H1 (cell line): ENCODE data around the gene CARD14. TPM values are rescaled to one million over a fixed set of nuclear protein-coding genes. Genes with fewer than 3 reads are reported as not detected.

ENCODE experiments used
- polyA plus RNA-seq, 7 experiments: library from polyadenylated mRNA; depleted of rRNA in 3 of 7; stranded (reverse) in 5 of 7; unstranded in 2 of 7; fragments of >200 nt in 5 of 7; fragments of 200-250 nt in 2 of 7; gene quantifications; 1 replicate in 5 of 7; 2 replicates in 1 of 7; 4 replicates in 1 of 7; pipeline versions ENCODE4 v1.2.1 to v1.2.3, GENCODE V29; 2011 to 2013; ENCODE audit warnings: missing spikeins in 2 of 7, mixed read lengths in 2 of 7
- total RNA-seq: library from RNA; stranded (reverse); fragmentation: NEBNext Ultra II Directional; extraction: Animal tissue kit (Norgen Biotek cat#: 25700); gene quantifications from 2 replicates; pipeline ENCODE4 v1.2.1, GENCODE V29; 2021
- TF ChIP-seq, protein P1 (sequence below): fragments of 300-600 bp; sonication (generic); IDR thresholded peaks from 2 replicates; pipeline ENCODE4 v1.7.1; 2012; ENCODE audit warnings: low read length, moderate library complexity, mild to moderate bottlenecking, inconsistent platforms; ENCODE audit not compliant: insufficient replicate concordance

Gene CARD14
- total and polyA plus RNA-seq, 2 of the 8 experiments (the other 6 are each of a cell fraction or from before 2014, with no cell fraction given): 0.08 TPM; not detected in 1

DNA sequence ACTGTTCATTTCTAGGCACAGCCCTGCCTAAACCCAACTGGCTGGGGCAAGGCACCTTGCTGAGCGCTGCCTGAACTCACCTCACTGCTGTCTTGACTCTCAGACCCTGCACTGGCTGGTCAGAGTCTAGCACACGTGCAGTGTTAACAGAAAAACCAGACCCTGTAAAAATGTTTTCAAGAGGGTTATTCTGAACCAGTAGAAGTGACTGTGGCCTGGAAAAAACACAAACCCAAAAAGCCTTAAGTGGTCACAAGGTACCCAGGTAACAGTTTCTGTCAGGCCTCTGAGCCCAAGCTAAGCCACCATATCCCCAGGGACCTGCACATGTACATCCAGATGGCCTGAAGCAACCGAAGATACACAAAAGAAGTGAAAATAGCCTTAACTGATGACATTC lies 16.8 kb upstream of the CARD14 start (continued):
- TF ChIP-seq, protein P1, sequence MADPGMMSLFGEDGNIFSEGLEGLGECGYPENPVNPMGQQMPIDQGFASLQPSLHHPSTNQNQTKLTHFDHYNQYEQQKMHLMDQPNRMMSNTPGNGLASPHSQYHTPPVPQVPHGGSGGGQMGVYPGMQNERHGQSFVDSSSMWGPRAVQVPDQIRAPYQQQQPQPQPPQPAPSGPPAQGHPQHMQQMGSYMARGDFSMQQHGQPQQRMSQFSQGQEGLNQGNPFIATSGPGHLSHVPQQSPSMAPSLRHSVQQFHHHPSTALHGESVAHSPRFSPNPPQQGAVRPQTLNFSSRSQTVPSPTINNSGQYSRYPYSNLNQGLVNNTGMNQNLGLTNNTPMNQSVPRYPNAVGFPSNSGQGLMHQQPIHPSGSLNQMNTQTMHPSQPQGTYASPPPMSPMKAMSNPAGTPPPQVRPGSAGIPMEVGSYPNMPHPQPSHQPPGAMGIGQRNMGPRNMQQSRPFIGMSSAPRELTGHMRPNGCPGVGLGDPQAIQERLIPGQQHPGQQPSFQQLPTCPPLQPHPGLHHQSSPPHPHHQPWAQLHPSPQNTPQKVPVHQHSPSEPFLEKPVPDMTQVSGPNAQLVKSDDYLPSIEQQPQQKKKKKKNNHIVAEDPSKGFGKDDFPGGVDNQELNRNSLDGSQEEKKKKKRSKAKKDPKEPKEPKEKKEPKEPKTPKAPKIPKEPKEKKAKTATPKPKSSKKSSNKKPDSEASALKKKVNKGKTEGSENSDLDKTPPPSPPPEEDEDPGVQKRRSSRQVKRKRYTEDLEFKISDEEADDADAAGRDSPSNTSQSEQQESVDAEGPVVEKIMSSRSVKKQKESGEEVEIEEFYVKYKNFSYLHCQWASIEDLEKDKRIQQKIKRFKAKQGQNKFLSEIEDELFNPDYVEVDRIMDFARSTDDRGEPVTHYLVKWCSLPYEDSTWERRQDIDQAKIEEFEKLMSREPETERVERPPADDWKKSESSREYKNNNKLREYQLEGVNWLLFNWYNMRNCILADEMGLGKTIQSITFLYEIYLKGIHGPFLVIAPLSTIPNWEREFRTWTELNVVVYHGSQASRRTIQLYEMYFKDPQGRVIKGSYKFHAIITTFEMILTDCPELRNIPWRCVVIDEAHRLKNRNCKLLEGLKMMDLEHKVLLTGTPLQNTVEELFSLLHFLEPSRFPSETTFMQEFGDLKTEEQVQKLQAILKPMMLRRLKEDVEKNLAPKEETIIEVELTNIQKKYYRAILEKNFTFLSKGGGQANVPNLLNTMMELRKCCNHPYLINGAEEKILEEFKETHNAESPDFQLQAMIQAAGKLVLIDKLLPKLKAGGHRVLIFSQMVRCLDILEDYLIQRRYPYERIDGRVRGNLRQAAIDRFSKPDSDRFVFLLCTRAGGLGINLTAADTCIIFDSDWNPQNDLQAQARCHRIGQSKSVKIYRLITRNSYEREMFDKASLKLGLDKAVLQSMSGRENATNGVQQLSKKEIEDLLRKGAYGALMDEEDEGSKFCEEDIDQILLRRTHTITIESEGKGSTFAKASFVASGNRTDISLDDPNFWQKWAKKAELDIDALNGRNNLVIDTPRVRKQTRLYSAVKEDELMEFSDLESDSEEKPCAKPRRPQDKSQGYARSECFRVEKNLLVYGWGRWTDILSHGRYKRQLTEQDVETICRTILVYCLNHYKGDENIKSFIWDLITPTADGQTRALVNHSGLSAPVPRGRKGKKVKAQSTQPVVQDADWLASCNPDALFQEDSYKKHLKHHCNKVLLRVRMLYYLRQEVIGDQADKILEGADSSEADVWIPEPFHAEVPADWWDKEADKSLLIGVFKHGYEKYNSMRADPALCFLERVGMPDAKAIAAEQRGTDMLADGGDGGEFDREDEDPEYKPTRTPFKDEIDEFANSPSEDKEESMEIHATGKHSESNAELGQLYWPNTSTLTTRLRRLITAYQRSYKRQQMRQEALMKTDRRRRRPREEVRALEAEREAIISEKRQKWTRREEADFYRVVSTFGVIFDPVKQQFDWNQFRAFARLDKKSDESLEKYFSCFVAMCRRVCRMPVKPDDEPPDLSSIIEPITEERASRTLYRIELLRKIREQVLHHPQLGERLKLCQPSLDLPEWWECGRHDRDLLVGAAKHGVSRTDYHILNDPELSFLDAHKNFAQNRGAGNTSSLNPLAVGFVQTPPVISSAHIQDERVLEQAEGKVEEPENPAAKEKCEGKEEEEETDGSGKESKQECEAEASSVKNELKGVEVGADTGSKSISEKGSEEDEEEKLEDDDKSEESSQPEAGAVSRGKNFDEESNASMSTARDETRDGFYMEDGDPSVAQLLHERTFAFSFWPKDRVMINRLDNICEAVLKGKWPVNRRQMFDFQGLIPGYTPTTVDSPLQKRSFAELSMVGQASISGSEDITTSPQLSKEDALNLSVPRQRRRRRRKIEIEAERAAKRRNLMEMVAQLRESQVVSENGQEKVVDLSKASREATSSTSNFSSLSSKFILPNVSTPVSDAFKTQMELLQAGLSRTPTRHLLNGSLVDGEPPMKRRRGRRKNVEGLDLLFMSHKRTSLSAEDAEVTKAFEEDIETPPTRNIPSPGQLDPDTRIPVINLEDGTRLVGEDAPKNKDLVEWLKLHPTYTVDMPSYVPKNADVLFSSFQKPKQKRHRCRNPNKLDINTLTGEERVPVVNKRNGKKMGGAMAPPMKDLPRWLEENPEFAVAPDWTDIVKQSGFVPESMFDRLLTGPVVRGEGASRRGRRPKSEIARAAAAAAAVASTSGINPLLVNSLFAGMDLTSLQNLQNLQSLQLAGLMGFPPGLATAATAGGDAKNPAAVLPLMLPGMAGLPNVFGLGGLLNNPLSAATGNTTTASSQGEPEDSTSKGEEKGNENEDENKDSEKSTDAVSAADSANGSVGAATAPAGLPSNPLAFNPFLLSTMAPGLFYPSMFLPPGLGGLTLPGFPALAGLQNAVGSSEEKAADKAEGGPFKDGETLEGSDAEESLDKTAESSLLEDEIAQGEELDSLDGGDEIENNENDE: no peak
